A673 (cell line): Measurements from ENCODE around the gene SETD3. TPM values are rescaled to one million over a fixed set of nuclear protein-coding genes. Genes with fewer than 3 reads are reported as not detected.

Experiments
- BruUV-seq: library from RNA; stranded (reverse); fragments of 400-500 nt; replicated peaks from 2 replicates; lab custom pipeline; 2021; lab: Mats Ljungman, UMichigan
- CTCF ChIA-PET: fragments of 300-600 bp; sonication (Branson Sonifier 250); formaldehyde crosslinking; loops from one replicate; lab custom pipeline; 2022; ENCODE audit warnings: antibody characterized with exemption; lab: Charles Lee
- POLR2A ChIA-PET: fragments of 300-600 bp; sonication (Branson Sonifier 250); formaldehyde crosslinking; loops from one replicate; lab custom pipeline; 2022; ENCODE audit warnings: antibody characterized with exemption; ENCODE audit not compliant: low non-redundant PET; lab: Charles Lee
- DNase-seq: peaks from one replicate; pipeline ENCODE4 v3.0.0-alpha.2; 2015; ENCODE audit warnings: low spot score
- H3K27ac ChIP-seq: fragments of 200-600 bp; sonication (generic); 2 replicates; pipeline ENCODE4 v1.5.1; 2016; ENCODE audit warnings: mixed run types, low read depth, mild to moderate bottlenecking, mixed read lengths, antibody characterized with exemption, low read length; ENCODE audit not compliant: poor library complexity, severe bottlenecking
- H3K27me3 ChIP-seq: fragments of 200-600 bp; sonication (generic); replicated peaks from 2 replicates; pipeline ENCODE4 v1.6.1; 2017; ENCODE audit warnings: mixed run types, low read depth, mild to moderate bottlenecking, mixed read lengths, antibody characterized with exemption, low read length; ENCODE audit not compliant: insufficient read depth, poor library complexity
- H3K36me3 ChIP-seq: fragments of 200-600 bp; sonication (generic); 2 replicates; pipeline ENCODE4 v1.6.1; 2016; ENCODE audit warnings: mixed run types, mild to moderate bottlenecking, mixed read lengths, antibody characterized with exemption, low read length; ENCODE audit not compliant: insufficient read depth, poor library complexity, severe bottlenecking
- H3K4me1 ChIP-seq: fragments of 200-600 bp; sonication (generic); 2 replicates; pipeline ENCODE4 v1.6.1; 2017; ENCODE audit warnings: mixed run types, mild to moderate bottlenecking, mixed read lengths, antibody characterized with exemption, low read length; ENCODE audit not compliant: insufficient read depth, poor library complexity, severe bottlenecking
- H3K4me3 ChIP-seq: fragments of 200-600 bp; sonication (generic); 2 replicates; pipeline ENCODE4 v1.5.1; 2016; ENCODE audit warnings: low read depth, mixed run types, mild to moderate bottlenecking, mixed read lengths, low read length; ENCODE audit not compliant: poor library complexity, severe bottlenecking
- H3K9me3 ChIP-seq: fragments of 200-600 bp; sonication (generic); 2 replicates; pipeline ENCODE4 v1.6.1; 2016; ENCODE audit warnings: mixed run types, low read depth, mild to moderate bottlenecking, mixed read lengths, antibody characterized with exemption, low read length; ENCODE audit not compliant: poor library complexity, severe bottlenecking
- CTCF ChIP-seq: fragments of 300-800, 200-600 bp; sonication (generic); conservative IDR thresholded peaks from 2 replicates; pipeline ENCODE4 v1.5.1; 2017; ENCODE audit warnings: low read depth, mild to moderate bottlenecking, antibody characterized with exemption, low read length, moderate library complexity, mixed read lengths
- EZH2 ChIP-seq: fragments of 200-600 bp; sonication (generic); IDR thresholded peaks from 2 replicates; pipeline ENCODE4 v1.6.1; 2017; ENCODE audit warnings: borderline replicate concordance, low read depth, mild to moderate bottlenecking, mixed read lengths, antibody characterized with exemption, low read length; ENCODE audit not compliant: poor library complexity, severe bottlenecking
- intact Hi-C: fragments of 100-400 bp; cut with micrococcal nuclease; formaldehyde crosslinking; loops from one replicate; pipeline ENCODE4 v1.10.0; 2022; ENCODE audit not compliant: unreplicated experiment
- total RNA-seq: library from RNA; stranded (reverse); gene quantifications from 2 replicates; pipeline ENCODE4 v1.2.3, GENCODE V29; 2021

SETD3 gene
- total RNA-seq, 1 experiment from 2014 or later, result 46.4 TPM

DNA sequence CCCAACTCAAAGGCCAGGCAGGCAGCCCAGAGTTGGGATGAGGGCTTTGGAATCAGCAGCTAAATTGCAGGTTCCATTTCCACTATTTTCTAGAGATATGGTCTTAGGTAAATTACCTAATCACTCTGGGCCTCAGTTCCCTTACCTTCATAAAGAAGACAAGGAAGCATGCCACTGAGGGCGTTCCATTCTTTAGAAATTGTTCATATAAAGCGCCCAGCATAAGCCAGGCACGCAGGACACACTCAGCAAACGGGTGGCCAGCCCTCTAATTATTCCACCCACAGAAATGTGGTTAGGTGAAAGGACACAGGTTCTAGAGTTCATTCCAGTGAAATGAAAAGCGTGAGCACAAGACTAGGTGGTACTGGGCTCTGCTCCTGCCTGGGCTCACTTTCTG, 120.8 kb downstream of the SETD3 start:
- intact Hi-C loops, result no loop called here
- no peaks in the 10 kb centered on the region for H3K9me3 ChIP-seq
- BruUV-seq, result no TSS peak
- CTCF ChIA-PET, result interaction anchor here (0.7 kb wide), 2 partner anchors 27 to 1773 kb away, joined by 4 to 7 read pairs; no protein-coding TSS in a partner anchor
- no peak overlapping the region for H3K4me3 ChIP-seq
- H3K4me1 ChIP-seq, result no peaks in the 10 kb centered on the region
- no peak for DNase-seq
- no peak overlapping the region for H3K27ac ChIP-seq
- TF ChIP-seq EZH2 (no peak), CTCF (no peak)
- no peaks in the 10 kb centered on the region for H3K27me3 ChIP-seq
- POLR2A ChIA-PET, result no interaction called here
- no peaks in the 10 kb centered on the region for H3K36me3 ChIP-seq

- TF ChIP-seq CTCF (no peak), EZH2 (no peak)
- H3K4me1 ChIP-seq, result no peaks in the 10 kb centered on the region
- no peaks in the 10 kb centered on the region for H3K9me3 ChIP-seq
- no peak for DNase-seq
- BruUV-seq, result no TSS peak
- no peak overlapping the region for H3K4me3 ChIP-seq
- H3K36me3 ChIP-seq, result no peaks in the 10 kb centered on the region
- H3K27me3 ChIP-seq, result no peaks in the 10 kb centered on the region
- CTCF ChIA-PET, result no interaction called here
- POLR2A ChIA-PET, result no interaction called here
- intact Hi-C loops, result no loop called here
- no peak overlapping the region for H3K27ac ChIP-seq
These were observed 122.7 kb downstream of the SETD3 start for GRCh38 chr14:99357916-99358390.

- CTCF ChIA-PET, result no interaction called here
- BruUV-seq, result no TSS peak
- H3K27me3 ChIP-seq, result no peaks in the 10 kb centered on the region
These were observed 123.3 kb downstream of the SETD3 start for GRCh38 chr14:99357151-99357915.

More at GRCh38 chr14:99357151-99357915, 123.3 kb downstream of the SETD3 start:
- Histone ChIP-seq H3K4me3 (no peak overlapping the region), H3K36me3 (no peaks in the 10 kb centered on the region), H3K9me3 (no peaks in the 10 kb centered on the region), H3K27ac (no peak overlapping the region), H3K4me1 (no peaks in the 10 kb centered on the region)
- intact Hi-C loops, result no loop called here
- TF ChIP-seq CTCF (no peak), EZH2 (no peak)
- DNase-seq, result no peak
- POLR2A ChIA-PET, result no interaction called here
